ENCODE results near the gene PRDX2. TPM values are rescaled to one million over a fixed set of nuclear protein-coding genes. Genes with fewer than 3 reads are reported as not detected.
A peak's percentile ranks its signal among the peaks of the same experiment; 100 is the strongest.

The PRDX2 gene
- total RNA-seq, 1 experiment from 2014 or later = 295 TPM

DNA sequence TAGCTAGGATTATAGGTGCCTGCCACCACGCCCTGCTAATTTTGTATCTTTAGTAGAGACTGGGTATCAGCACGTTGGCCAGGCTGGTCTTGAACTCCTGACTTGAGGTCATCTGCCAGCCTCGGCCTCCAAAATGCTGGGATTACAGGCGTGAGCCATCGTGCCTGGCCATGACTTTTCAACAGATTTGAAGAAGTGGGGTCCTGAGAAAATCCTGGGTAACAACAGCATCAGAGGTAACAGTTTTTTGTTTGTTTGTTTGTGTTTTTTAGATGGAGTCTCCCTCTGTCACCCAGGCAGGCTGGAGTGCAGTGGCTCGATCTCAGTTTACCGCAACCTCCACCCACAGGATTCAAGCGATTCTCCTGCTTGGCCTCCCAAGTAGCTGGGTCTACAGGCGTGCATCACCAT lies 6.6 kb downstream of the PRDX2 start:
- H3K4me3 Mint-ChIP-seq (ENCODE audit: unreplicated experiment) = no peak overlapping the region

DNA sequence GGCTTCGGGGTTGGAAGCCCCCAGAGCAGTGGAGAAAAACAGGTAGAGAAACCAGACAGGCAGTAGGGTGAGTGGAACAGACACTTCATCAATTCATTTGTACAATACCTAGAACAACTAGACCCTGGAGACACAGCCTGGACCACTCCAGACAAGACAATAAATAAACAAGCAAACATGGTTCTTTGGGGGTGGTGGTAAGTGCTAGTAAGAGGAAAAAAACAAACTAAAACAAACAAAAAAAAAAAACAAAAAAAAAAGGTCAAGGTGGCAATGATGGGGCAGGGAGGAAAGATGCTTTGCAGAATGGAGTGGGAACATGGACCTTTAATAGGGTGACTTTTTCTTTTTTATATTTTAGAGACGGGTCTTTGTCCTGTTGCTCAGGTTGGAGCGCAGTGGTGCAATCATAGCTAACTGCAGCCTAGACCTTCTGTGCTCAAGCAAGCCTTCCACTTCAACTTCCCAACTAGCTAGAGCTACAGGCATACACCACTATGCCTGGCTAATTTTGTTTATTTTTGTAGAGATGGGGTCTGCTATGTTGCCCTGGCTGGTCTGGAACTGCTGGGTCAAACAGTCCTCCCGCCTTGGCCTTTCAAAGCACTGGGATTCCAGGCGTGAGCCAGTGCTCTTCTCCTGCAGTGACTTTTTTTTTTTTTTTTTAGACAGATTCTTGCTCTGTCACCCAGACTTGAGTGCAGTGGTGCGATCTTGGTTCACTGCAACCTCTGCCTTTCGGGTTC lies 7.2 kb downstream of the PRDX2 start:
- ChIA-PET CTCF (interaction anchor here (0.5 to 14.5 kb wide), 8 partner anchors 8 to 97 kb away, joined by 3 to 307 read pairs (median 3); partner anchors contain the start of gene HOOK2), POLR2A (interaction anchor here (0.7 to 8.4 kb wide), 12 partner anchors 7 to 1733 kb away, joined by 3 to 410 read pairs (median 11); partner anchors contain the start of genes HOOK2, PRDX2, RNASEH2A and THSD8)
- no peaks in the 10 kb centered on the region for H3K27me3 Mint-ChIP-seq (ENCODE audit: insufficient read depth, unreplicated experiment)
- TF ChIP-seq, protein P1, sequence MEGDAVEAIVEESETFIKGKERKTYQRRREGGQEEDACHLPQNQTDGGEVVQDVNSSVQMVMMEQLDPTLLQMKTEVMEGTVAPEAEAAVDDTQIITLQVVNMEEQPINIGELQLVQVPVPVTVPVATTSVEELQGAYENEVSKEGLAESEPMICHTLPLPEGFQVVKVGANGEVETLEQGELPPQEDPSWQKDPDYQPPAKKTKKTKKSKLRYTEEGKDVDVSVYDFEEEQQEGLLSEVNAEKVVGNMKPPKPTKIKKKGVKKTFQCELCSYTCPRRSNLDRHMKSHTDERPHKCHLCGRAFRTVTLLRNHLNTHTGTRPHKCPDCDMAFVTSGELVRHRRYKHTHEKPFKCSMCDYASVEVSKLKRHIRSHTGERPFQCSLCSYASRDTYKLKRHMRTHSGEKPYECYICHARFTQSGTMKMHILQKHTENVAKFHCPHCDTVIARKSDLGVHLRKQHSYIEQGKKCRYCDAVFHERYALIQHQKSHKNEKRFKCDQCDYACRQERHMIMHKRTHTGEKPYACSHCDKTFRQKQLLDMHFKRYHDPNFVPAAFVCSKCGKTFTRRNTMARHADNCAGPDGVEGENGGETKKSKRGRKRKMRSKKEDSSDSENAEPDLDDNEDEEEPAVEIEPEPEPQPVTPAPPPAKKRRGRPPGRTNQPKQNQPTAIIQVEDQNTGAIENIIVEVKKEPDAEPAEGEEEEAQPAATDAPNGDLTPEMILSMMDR (IDR thresholded peaks at IDR 0.05; ENCODE audit: unreplicated experiment) = no peak
- peaks cover 80% of the 10 kb centered on the region for H3K36me3 Mint-ChIP-seq (ENCODE audit: insufficient read depth, unreplicated experiment)
- H3K27ac Mint-ChIP-seq (ENCODE audit: low read depth, unreplicated experiment) = peak overlapping the region; percentile 95
- H3K4me1 Mint-ChIP-seq (ENCODE audit: insufficient read depth, unreplicated experiment) = peaks cover 29% of the 10 kb centered on the region
- no peak for DNase-seq (ENCODE audit: unreplicated experiment)
- BruUV-seq (replicated peaks) = no TSS peak
- peak overlapping the region; percentile 94 for H3K4me3 Mint-ChIP-seq (ENCODE audit: unreplicated experiment)
- intact Hi-C loops (cut with micrococcal nuclease) = loop anchor here (5.0 kb wide), 1 partner anchor 72 kb away; the partner anchor contains the start of gene TNPO2
- H3K9me3 Mint-ChIP-seq (ENCODE audit: unreplicated experiment) = no peaks in the 10 kb centered on the region

More for the DNA sequence above, 6.6 kb downstream of the PRDX2 start:
- BruUV-seq (replicated peaks) = no TSS peak
- no peaks in the 10 kb centered on the region for H3K9me3 Mint-ChIP-seq (ENCODE audit: unreplicated experiment)
- intact Hi-C loops (cut with micrococcal nuclease) = loop anchor here (5.0 kb wide), 1 partner anchor 73 kb away; the partner anchor contains the start of gene TNPO2
- ChIA-PET POLR2A (interaction anchor here (0.7 to 8.4 kb wide), 10 partner anchors 11 to 74 kb away, joined by 3 to 410 read pairs (median 4); partner anchors contain the start of genes HOOK2, RNASEH2A and TNPO2), CTCF (interaction anchor here (0.5 to 14.5 kb wide), 12 partner anchors 9 to 1966 kb away, joined by 3 to 307 read pairs (median 4); partner anchors contain the start of gene HOOK2)
- TF ChIP-seq, protein P1 (IDR thresholded peaks at IDR 0.05; ENCODE audit: unreplicated experiment) = no peak
- peaks cover 29% of the 10 kb centered on the region for H3K4me1 Mint-ChIP-seq (ENCODE audit: insufficient read depth, unreplicated experiment)
- no peak for DNase-seq (ENCODE audit: unreplicated experiment)
- H3K36me3 Mint-ChIP-seq (ENCODE audit: insufficient read depth, unreplicated experiment) = peaks cover 80% of the 10 kb centered on the region
- H3K27me3 Mint-ChIP-seq (ENCODE audit: insufficient read depth, unreplicated experiment) = no peaks in the 10 kb centered on the region
- no peak overlapping the region for H3K27ac Mint-ChIP-seq (ENCODE audit: low read depth, unreplicated experiment)

DNA sequence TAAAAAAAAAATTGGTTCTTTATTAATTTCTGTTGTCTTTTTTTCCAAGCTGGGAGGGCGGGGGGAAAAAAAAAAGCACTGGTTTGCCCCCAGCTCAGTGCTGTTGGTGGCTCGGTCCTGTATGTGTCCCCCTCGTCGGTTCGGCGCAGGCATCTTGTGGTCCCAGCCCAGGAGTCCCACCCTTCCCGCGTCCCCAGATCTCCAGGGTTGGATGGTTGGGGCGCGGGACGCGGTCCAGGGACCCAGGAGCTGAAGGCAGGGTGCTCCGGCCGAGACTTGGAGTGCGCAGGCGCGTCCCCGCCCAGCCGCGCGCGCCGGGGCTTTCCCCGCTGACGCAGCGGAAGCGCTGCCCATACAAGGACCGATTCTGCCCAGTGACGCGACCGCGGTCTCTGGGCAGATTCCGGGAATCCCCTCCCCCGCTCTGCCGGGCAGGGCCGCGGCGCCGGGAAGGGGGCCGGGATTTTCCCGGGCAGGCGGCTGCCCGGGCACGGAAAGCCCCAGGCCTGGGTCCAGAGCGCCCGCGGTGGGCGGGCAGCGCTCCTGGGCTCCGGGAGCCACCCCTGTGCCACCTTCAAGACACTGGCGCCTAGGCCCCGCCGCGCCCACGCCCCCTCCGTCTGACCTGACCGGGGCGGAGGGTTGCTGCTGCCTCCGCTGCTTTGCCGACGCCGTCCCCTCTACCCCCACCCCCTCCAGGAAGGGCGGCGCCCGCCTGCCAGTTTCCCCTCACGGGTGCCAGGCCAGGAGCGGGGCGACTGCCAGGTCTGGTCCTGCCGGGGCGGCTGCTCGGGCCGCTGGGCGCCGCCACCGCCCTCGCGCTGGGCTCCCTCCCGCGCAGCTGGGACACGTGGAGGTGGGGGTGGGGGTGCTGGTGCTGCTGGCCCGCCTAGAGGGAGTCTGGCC lies 8.1 kb downstream of the PRDX2 start:
- Mint-ChIP-seq H3K36me3 (ENCODE audit: insufficient read depth, unreplicated experiment) (peaks cover 72% of the 10 kb centered on the region), H3K4me3 (ENCODE audit: unreplicated experiment) (peak overlapping the region; percentile 94), H3K27ac (ENCODE audit: low read depth, unreplicated experiment) (peak overlapping the region; percentile 95), H3K27me3 (ENCODE audit: insufficient read depth, unreplicated experiment) (no peaks in the 10 kb centered on the region), H3K9me3 (ENCODE audit: unreplicated experiment) (no peaks in the 10 kb centered on the region), H3K4me1 (ENCODE audit: insufficient read depth, unreplicated experiment) (peaks cover 38% of the 10 kb centered on the region)
- intact Hi-C loops (cut with micrococcal nuclease) = loop anchor here (5.0 kb wide), 1 partner anchor 71 kb away; the partner anchor contains the start of gene TNPO2
- ChIA-PET POLR2A (interaction anchor here (0.6 to 8.4 kb wide), 28 partner anchors 7 to 1734 kb away, joined by 3 to 410 read pairs (median 5); partner anchors contain the start of genes DNASE2, GCDH, GET3 and HOOK2), CTCF (interaction anchor here (0.7 to 14.5 kb wide), 4 partner anchors 9 to 53 kb away, joined by 3 to 307 read pairs (median 141); partner anchors contain the start of gene HOOK2)
- no TSS peak for BruUV-seq (replicated peaks)
- TF ChIP-seq, protein P1 (IDR thresholded peaks at IDR 0.05; ENCODE audit: unreplicated experiment) = no peak
- peak; percentile 96 for DNase-seq (ENCODE audit: unreplicated experiment)
